NCI-H128 (cell line): ENCODE results near the gene SRSF10.
"Not testable (repeated sequence)": the region's sequence is repeated elsewhere in the genome, so short reads cannot be mapped to it uniquely, and the experiment has no call there.

Source experiments
- DNase-seq: peaks from one replicate; lab custom pipeline; 2025; ENCODE audit not compliant: unreplicated experiment; lab: John Stamatoyannopoulos, UW

SRSF10 gene

GRCh38 chr1:23959461-23960290, 20.5 kb downstream of the SRSF10 start, which contains the start of gene PNRC2:
TSS of gene PNRC2 (plus strand) at chr1:23959828. CDS start at chr1:23961458, 1,630 bp downstream.
- DNase-seq, result peak; percentile 92

DNA sequence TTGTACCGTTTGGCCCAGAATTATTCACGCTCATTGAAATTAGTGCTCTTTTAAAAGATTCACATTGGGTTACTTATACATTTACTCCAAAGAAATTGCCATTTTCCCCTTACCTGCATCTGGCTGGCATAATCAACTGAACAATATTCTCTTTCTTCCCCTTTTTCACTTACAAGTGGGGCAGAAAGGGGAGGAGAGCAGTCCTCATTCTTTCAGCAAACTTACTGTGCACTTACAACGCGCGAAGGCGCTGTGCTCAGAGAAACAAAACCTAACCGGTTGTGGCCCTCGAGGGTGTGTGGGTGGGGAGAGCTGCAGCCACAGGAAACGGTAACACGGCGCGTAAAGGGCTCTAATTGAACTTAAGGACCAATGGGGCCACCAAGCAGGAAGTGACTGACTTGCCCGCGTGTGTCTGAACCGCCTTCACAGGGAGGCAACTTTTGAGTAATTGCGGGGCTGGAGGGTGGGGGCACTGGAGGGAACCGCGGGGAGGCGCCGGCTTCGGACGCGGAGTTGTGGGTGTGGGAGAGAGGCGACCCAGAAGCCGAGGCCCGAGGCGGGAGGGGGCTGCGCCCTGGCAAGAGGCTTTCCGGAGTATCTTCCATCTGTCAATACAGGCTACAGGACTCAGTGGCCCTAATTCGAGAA, 21.2 kb downstream of the SRSF10 start:
- DNase-seq, result peak; percentile 85

- not testable (repeated sequence) for DNase-seq
Measured at GRCh38 chr1:23958040-23958809, 21.9 kb downstream of the SRSF10 start.

GRCh38 chr1:23957096-23957495, 23.0 kb downstream of the SRSF10 start:
- DNase-seq, result peak; percentile 67

DNA sequence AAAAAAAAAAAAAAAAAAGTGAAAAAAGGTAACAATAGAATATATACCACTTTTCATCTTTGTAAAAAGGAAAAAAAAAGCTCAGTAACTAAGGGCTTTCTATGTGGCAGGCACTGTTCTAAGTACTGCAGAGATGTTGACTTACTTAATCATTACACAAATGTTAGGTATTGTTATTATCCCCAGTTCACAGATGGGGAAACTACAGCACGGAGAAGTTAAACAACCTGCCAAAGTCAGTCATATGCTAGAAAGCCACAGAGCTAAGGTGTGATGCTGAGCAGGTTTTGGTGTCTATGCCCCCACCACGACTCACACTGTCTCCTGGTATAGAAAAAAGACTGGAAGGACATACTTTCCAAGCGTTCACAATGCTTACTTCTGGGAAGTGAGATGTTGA, 27.1 kb downstream of the SRSF10 start:
- DNase-seq, result no peak

GRCh38 chr1:23947366-23947765, 32.8 kb downstream of the SRSF10 start:
- no peak for DNase-seq

DNA sequence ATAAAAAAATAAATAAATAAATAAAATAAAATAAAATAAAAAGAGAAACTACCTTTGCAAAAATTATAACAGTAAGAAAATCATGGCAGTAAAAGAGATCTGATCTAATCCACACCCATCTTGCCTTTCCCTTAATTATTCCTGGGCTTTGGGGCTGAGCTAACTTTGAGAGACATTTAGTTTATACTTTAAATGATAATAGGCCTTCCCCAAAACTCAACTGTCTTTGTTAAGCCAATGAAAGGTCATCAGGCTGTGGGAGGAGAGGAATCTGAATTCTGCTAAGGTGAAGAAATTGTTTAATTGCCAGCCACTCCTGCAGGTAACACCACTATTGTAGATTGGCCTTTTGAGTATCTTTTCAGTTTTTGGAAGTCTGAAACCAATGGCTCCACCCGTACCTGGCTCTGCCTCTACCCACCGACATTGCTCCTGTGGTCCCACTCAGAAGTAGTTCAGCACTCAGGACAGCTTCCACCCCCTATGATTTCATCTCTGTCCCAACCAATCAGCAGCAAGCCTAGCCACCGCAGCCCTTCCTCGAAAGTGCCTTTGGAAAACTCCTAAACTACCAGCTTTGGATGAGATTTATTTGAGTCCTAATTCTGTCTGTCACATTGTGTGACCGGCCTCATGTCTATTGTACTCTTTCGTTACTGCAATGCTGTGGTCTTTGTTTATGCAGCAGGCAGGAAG, 43.5 kb downstream of the SRSF10 start:
- DNase-seq, result no peak

DNA sequence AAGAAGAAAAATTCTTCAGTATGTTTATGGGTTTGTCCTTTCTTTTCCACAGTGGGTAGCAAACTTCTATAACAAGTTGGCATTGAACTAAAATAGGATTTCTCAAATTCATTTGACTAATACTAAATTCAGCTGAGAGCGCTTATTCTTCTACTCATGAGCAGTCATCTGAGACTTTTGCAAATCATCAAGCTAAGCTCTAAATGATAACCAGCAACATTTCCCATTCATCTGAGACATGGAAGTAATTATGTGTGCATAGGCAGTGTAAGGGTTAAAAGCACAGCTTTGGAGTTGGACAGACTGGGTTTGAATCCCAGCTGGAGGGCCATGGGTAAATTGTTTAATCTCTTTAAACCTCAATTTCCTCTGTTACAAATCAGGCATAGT, 48.6 kb downstream of the SRSF10 start:
- no peak for DNase-seq

DNA sequence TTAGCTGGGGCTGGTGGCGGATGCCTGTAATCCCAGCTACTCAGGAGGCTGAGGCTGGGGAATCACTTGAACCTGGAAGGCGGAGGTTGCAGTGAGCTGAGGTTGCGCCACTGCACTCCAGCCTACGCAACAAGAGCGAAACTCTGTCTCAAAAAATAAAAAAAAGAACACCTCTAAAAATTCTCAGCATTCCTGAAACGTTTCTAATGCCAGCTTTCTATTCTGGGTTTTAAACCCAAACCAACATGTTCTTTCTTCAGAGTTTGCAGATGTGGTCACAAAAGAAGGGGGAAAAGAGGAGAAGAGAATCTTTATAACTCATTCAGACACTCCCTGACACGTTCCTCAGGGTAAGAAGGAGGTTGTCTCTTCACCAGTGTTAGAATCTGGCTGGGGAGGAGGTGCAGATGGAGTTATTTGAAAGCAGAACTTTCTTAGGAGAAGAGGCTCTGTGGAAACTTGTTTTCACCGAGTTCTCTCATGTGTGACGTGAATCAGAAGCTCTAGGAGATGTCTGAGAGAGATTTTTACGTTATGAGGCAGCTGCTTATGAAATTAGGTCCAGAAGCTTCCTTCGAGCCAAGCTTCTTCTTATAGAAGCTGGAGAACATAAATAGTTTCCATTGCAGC, 49.2 kb downstream of the SRSF10 start:
- no peak for DNase-seq

- no peak for DNase-seq
Measured at GRCh38 chr1:23930270-23930669, 49.9 kb downstream of the SRSF10 start.

DNA sequence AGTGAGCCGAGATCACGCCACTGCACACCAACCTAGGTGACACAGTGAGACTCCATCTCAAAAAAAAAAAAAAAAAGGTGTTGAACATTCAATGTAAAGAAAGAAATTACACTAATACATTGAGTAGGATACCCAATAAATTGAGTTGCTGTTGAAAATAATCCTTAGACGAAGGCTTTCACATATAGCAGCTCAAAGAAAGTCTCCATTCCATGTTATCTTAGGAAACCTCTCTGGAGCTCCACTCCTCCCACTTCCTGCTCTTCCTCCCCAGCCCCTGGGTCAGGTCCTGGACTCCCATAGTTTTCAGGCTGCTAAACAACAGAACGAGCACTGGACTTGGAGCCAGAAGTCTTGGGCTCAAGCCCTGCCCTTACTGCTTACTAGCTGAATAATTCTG, 51.3 kb downstream of the SRSF10 start:
- no peak for DNase-seq

DNA sequence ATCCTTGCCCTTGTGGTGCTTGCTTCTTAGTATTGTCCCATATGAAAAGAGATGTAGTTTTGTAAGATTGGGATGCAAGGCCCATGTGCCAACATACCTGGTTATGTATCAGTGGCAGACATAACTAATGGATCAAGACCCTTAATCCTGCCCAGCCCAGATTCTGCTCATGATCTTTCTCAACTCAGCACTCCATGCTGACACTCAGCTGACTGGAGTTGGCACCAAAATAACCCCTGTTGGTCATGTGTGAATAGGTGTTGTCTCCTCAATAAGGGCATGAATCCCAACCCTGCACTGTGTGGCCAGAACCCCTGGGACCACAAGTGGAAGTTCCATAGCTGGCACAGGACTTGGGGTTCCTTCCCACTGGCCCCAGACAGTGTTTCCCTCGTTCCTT, 53.0 kb downstream of the SRSF10 start:
- no peak for DNase-seq

- no peak for DNase-seq
Measured at GRCh38 chr1:23925279-23925678, 54.8 kb downstream of the SRSF10 start.

GRCh38 chr1:23924601-23925000, 55.5 kb downstream of the SRSF10 start:
- no peak for DNase-seq

GRCh38 chr1:23923592-23924499, 56.3 kb downstream of the SRSF10 start:
- no peak for DNase-seq

DNA sequence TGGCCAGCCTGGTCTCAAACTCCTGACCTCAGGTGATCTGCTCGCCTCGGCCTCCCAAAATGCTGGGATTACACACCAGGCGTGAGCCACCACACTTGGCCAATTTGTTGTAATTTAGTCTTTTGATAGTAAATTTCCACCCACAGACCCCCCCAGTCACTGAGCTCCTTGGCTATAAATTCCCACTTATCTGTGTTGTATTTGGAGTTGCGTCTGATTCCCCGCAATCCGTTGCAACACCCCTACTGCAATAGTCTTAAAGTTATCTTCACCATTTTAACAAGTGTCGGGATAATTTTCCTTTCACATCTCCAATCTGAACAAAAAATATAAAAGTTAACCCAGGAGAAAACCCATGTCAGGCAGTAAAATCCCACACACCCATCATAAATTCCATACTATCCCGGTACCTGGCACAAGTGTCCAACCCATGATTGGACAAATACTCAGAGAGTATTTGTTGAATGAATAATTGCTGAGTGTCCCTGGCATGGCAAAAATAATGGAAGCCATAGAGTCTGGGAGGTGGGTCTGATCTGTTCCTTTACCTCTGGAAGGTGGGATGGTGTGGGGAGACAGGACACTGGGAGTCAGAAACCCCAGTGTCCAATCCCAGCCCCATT, 57.7 kb downstream of the SRSF10 start:
- no peak for DNase-seq

GRCh38 chr1:23916209-23917131, 63.7 kb downstream of the SRSF10 start:
- no peak for DNase-seq

GRCh38 chr1:23915466-23915865, 64.7 kb downstream of the SRSF10 start:
- no peak for DNase-seq
